ENCODE results near the gene UBASH3A.

GRCh38 chr21:42478504-42478903 lies 74.8 kb downstream of the UBASH3A start:
- TF ChIP-seq CTCF (IDR thresholded peaks at IDR 0.05) (no peak), POLR2A (IDR thresholded peaks at IDR 0.05) (no peak), POLR2AphosphoS5 (IDR thresholded peaks at IDR 0.05) (no peak)
